ENCODE measurements around the gene CACNA2D3. TPM values are rescaled to one million over a fixed set of nuclear protein-coding genes. Genes with fewer than 3 reads are reported as not detected.
A peak's percentile ranks its signal among the peaks of the same experiment; 100 is the strongest.

Gene CACNA2D3
- total and polyA plus RNA-seq, 12 donors: 0.51 to 43.5 (median 19.3) TPM

DNA sequence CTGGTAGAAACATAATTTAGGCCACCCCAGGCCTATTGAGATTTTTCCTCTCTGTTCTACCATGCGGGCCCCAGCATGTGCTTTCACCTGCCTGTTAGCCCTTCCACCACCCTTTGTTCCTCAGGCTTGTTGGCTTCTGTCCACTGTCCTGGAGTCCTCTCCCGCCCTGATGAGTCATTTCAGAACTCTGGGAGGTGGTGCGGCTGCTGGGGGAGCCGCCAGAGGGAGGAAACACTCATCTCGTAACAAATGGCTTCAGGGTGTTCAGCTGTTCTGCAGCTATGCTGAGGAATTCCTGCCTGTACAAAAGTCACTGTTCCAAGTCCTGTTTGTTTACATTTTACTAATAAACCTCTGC, 769.2 kb downstream of the CACNA2D3 start:
- TF ChIP-seq, protein P1, sequence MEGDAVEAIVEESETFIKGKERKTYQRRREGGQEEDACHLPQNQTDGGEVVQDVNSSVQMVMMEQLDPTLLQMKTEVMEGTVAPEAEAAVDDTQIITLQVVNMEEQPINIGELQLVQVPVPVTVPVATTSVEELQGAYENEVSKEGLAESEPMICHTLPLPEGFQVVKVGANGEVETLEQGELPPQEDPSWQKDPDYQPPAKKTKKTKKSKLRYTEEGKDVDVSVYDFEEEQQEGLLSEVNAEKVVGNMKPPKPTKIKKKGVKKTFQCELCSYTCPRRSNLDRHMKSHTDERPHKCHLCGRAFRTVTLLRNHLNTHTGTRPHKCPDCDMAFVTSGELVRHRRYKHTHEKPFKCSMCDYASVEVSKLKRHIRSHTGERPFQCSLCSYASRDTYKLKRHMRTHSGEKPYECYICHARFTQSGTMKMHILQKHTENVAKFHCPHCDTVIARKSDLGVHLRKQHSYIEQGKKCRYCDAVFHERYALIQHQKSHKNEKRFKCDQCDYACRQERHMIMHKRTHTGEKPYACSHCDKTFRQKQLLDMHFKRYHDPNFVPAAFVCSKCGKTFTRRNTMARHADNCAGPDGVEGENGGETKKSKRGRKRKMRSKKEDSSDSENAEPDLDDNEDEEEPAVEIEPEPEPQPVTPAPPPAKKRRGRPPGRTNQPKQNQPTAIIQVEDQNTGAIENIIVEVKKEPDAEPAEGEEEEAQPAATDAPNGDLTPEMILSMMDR (IDR thresholded peaks at IDR 0.05): peak in 8 of 9 donors; percentile 9 to 69 (median 52)
- H3K9me3 ChIP-seq: no peaks in the 10 kb centered on the region
- WGBS, 2 donors: 9 to 13% methylated on average over 5 of the region's 5 CpGs
- ATAC-seq: peak; percentile 94 to 98 (median 97)
- H3K27me3 ChIP-seq: no peaks in the 10 kb centered on the region
- H3K4me3 ChIP-seq: no peak overlapping the region
- DNase-seq: peak; percentile 64 to 83
- no peaks in the 10 kb centered on the region for H3K36me3 ChIP-seq
- peaks cover 0 to 16% (median 10%) of the 10 kb centered on the region in 9 donors for H3K4me1 ChIP-seq
- intact Hi-C loops (cut with DNase I): no loop called here
- H3K27ac ChIP-seq: peak overlapping the region in 9 of 10 donors; percentile 26 to 75 (median 64)

DNA sequence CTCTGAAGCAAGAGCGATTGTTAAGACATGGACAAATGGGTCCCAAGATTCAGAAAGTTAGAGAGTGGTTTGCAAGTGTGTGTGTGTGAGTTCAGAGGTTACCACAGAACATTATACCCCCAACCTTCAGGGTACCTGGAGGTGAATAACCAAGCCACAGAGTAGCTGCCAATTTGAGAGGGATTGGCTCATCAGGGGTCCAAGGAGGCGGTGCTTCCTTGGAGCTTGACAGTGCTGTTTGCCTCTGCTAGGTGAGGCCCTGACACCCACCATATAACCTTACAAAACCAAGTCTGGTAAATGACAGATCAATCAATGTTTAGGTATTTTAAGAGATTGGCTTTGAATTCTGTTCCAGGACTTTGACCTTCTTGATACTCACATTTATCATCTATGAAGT, 769.8 kb downstream of the CACNA2D3 start:
- Histone ChIP-seq H3K4me1 (peaks cover 0 to 16% (median 10%) of the 10 kb centered on the region in 9 donors), H3K36me3 (no peaks in the 10 kb centered on the region), H3K9me3 (no peaks in the 10 kb centered on the region), H3K27me3 (no peaks in the 10 kb centered on the region), H3K27ac (peak overlapping the region in 2 of 10 donors; percentile 60 to 64), H3K4me3 (no peak overlapping the region)
- TF ChIP-seq, protein P1 (IDR thresholded peaks at IDR 0.05): no peak
- intact Hi-C loops (cut with DNase I): no loop called here
- ATAC-seq: no peak
- WGBS, 2 donors: 53 to 98% methylated on average over 2 of the region's 2 CpGs
- DNase-seq: no peak

GRCh38 chr3:54895613-54896012, 773.3 kb downstream of the CACNA2D3 start:
- 93 to 95% methylated on average over 4 of the region's 4 CpGs for WGBS, 2 donors
- no peak overlapping the region for H3K27ac ChIP-seq
- TF ChIP-seq, protein P1 (IDR thresholded peaks at IDR 0.05): no peak
- no peak overlapping the region for H3K4me3 ChIP-seq
- no peaks in the 10 kb centered on the region for H3K27me3 ChIP-seq
- H3K9me3 ChIP-seq: no peaks in the 10 kb centered on the region
- ATAC-seq: no peak
- peaks cover 0 to 15% (median 10%) of the 10 kb centered on the region in 9 donors for H3K4me1 ChIP-seq
- H3K36me3 ChIP-seq: no peaks in the 10 kb centered on the region
- DNase-seq: no peak
- intact Hi-C loops (cut with DNase I): no loop called here

DNA sequence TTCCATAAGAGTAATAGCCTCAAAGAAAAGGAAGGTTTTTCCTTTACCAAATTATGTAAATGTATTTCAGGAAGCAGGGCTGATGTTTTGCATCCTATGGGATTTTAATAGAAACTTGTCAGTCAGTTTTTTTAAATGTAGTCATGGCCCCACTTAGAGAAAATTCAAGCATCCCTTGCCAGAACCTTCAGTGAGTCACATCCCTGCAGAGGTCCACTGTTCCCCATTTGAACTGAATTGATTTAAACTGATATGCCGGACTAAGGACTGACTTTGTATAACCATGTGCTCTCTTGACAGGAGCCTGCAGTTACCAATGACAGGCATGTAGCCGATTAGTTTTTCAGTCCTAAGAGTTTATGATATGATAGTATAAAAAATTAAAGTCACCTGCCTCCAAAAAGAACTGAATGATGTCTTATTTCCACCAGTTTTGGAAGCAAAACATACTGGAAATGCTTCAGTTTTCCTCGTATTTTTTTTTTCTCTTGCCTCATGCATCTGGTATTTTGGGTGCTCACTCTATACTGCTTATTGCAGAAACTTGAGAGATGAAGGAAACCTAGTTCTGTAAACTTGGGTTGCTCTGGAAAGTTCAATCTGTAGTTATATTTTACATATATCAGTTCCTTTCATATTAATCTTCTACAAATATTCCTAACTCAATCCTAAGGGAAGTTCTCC, 774.8 kb downstream of the CACNA2D3 start:
- TF ChIP-seq, protein P1 (IDR thresholded peaks at IDR 0.05): no peak
- intact Hi-C loops (cut with DNase I): no loop called here
- H3K27ac ChIP-seq: no peak overlapping the region
- H3K36me3 ChIP-seq: no peaks in the 10 kb centered on the region
- no peaks in the 10 kb centered on the region for H3K27me3 ChIP-seq
- H3K4me3 ChIP-seq: no peak overlapping the region
- H3K4me1 ChIP-seq: peaks cover 0 to 19% (median 10%) of the 10 kb centered on the region in 9 donors
- 56 to 69% methylated on average over 3 of the region's 3 CpGs for WGBS, 2 donors
- ATAC-seq: peak in 1 of 8 donors; percentile 33
- DNase-seq: no peak
- H3K9me3 ChIP-seq: no peaks in the 10 kb centered on the region
